Stimulated activated CD8-positive, alpha-beta memory T cell treated with anti-CD3 and anti-CD28 coated beads, Interleukin-4, amount 100 ng/mL, for 4 hours (primary cell): ENCODE measurements around the gene MAP3K14.
"Not testable (repeated sequence)": the region's sequence is repeated elsewhere in the genome, so short reads cannot be mapped to it uniquely, and the experiment has no call there.

Source experiments
- DNase-seq, 2 donors: peaks; one replicate each; pipeline ENCODE4 v3.0.0-alpha.2; 2020; ENCODE audit warnings: low read depth in 2 of 2, low spot score in 1 of 2

The MAP3K14 gene

DNA sequence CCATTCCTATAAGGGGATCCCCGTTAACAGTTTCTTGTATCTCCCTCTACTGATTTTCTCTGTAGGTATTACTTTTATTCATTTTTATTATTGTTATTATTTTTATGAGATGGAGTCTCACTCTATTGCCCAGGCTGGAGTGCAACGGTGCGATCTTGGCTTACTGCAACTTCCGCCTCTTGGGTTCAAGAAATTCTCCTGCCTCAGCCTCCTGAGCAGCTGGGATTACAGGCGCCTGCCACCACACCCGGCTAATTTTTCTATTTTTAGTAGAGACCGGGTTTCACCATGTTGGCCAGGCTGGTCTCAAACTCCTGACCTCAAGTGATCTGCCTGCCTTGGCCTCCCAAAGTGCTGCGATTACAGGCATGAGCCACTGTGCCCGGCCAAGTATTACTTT, 14.6 kb downstream of the MAP3K14 start:
- DNase-seq = not testable (repeated sequence)

DNA sequence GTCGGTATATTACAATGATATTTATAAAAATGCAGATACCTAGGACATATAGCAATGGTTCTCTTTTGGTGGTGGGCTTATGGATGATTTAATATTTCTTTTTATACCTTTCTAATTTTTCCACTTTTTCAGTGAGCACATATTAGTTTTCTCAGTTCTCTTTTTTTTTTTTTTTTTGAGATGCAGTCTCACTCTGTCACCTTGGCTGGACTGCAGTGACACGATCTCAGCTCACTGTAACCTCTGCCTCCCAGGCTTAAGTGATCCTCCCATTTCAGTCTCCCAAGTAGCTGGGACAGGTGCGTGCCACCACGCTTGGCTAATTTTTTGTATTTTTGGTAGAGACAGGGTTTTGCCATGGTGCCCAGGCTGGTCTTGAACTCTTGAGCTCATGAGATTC, 15.1 kb downstream of the MAP3K14 start:
- DNase-seq = no peak

DNA sequence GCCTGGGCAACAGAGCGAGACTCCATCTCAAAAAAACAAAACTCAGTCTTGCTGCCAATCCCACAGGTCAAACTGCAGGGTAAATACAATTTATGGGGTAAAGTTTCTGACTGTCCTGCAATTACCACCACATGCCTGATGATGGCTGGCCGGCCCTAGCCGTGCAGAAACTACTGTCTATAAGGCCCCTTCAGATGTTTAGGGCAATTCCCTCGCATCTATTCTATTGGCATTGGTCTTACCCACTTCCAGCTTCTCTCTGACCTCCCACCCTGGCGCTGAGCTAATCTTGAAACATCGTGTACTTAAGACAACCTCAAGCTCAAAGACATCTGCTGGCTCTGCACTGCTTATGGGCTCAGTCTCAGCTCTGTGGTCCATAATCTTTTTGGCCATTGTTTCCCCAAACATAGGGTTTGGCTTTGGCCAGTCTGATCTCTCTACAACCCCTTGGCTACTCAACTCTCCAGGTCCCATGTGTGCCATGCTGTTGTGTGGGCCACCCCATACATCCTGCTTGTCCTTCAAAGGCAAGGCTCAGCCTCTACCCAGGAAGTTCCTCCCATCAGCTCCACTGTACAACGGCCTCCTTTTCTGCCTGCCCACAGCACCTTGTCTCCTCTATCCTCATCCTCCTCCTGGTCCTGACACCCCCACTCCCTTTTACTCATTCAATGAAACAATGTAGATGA, 16.6 kb downstream of the MAP3K14 start:
- no peak for DNase-seq

DNA sequence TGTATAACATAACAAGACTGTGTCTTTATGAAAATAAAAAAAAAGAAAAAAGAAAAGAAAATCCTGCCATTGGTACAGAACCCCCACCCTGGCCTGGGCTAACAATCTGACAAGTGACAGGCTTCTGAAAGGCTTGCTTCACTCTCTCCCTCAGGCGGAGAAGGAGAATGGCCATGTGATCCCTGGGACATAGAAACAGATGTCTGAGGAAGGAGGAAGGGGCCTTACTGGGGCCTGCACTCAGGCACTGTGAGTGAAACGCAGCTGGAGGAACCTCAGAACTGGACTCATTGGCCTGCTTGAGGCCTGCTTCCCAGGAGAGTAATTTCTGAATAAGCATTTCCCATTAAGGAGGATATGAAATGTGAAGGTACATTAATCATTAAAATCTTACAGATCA, 17.5 kb downstream of the MAP3K14 start:
- no peak for DNase-seq

DNA sequence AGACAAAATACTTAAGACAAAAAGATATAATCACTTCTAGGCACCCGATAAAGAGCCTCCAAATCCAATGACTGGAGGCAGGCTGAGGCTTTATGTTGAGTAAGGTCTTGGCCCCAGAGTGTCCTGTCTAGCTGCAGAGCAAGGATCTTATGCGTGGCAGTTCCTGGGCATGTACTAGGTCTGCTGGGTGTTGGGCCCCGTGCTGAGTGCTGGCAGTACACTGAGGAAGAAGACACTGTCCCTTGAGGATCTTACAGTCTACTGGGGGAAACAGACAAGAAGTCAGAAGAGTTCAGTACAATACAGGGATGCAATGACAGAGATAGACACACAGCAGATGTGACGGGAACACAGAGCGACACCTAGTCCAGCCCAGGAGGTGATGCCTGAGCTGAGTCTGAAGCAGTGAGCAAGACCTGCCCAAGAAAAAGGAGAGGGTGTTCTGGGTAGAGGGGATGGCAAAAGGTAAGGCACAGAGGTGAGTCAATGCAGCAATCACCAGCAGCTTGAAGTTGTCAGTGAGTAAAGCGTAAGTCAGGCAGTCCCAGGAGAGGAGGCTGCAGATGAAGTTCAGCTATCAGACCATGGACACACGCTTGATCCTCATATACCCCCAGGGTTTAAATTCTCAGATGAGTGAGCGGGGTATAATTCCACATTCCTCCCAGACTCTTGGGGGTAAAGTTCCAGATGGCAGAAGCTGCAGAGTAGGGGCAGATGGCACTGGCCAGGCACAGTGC, 18.1 kb downstream of the MAP3K14 start:
- DNase-seq = no peak

DNA sequence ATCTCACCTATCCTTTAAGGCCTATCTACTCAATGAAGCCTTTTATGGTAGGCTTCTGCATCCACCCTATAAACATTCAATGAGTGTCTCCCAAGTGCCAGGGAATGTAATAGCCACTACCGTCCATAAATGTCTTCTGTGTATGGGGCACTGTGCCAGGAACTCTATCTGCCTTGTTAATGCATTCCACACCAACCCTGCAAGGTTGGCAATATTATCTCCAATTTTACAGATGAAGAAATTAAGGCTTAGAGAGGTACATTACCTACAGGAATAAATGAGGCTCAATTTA, 20.0 kb downstream of the MAP3K14 start:
- DNase-seq = no peak

DNA sequence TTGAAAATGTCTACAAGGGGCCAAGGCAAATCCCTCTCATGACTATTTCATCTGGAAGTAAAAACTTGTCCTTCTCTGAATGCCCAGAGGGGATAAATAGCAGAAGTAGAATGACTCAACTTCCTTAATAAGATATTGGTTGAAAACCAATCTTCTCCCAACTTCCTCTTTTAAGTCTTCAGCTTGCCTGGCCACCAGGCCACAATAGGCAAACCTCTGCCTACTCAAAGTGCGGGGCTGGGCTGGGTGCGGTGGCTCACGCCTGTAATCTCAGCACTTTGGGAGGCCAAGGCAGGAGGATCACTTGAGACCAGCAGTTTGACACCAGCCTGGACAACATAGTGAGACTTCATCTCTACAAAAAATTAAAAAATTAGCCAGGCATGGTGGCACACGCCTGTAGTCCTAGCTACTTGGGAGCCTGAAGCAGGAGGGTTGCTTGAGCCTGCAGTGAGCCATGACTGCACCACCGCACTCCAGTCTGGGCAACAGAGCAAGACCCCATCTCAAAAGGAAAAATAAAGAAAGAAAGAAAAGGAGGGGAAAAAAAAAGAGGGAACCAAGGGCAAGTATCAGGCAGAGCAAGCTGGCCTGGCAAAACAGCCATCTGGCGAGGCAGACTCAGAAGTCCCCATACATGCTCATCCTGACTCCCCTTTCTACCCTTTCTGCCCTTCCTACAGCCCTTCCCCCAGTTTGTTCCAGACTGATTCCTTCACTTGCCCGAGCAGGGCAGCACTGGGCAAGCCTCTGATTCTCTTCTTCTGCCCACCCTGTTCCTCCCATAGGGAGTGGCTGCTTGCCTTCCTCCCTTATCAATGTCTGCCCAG, 20.6 kb downstream of the MAP3K14 start:
- no peak for DNase-seq

DNA sequence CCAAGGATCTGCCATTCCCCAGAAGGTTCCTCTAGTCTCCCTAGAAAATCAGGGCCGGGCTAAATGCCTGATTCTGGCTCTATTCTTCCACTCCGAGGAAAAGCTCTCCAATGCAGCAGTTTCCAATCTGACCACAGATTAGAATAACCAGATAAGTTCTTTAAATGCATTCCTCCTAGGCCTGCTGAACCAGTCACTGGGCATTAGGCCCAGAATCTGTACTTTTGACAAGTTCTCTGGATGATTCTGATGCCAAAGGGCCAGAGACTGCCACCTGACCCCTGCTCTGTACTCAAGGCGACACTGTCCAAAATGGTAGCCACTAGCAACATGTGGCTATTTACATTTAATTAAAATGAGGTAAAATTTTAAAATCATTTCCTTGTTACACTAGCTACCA, 22.3 kb downstream of the MAP3K14 start:
- no peak for DNase-seq

DNA sequence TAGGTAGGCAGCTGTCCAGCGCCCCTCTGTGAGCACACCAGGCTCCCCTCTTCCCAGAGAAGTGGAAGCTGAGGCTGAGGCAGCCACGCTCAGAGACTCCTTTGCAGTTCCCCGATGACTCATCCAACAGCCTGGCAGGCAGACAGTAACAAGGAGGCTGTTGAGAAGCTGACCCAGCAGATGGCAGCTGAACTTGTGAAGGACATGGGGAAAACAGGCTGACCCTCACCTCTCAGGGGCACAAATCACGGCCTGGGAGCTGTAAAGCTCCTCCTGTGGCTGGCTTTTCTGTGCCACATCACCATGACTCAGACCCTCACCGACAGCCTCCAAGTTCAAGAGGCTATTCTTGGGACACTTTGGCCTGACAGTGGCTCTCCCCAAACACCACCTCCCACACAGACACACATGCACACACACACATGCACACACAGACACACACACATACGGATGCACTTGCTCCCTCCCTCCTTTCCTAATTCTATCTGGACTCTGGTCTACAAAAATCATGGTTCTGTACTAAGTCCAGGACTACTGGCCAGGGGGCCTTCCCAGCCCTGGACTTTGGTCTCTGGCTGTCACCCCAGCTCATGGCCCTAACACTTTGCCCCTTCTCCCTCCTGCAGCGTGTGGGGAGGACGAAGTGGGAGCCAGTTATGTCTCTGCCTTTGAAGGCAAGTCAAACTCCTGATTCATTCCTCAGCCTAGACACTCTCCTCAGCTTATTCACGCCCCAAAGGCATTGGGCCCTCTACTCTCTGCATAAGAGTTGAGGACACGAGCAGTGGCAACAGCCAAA, 23.2 kb downstream of the MAP3K14 start:
- DNase-seq = no peak

DNA sequence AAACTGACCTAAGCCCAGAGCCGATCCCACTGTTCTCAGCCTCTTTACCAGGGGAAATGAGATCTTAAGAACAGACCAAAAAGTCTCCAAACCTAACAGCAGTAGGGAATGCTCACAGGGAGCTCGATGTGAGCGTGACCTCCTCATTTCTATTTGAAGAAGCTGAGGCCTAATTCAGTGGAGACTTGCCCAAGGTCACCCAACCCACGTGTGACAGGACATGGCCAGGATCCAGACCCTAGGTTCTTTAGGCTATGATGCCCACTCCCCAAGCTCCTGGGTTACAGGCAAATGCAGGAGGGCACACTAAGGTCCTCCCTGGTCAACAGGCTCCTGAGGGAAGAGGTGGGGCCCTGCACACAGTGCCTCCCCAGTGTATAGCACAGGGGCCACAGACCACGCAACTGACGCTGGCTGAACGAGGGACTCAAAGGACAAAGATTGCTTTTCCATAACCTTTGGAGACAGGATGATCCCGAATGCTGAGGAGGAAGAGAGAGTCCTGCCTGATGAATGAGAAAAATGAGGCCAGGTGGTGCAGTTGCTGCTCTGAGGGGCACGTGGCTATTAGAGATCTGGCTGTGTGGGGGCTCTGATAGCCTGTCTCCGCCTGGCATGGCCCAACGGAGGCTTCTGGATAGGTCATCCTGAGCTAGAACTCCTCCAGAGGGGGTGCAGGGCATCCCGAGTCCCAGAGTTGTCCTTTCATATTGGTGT, 24.0 kb downstream of the MAP3K14 start:
- no peak for DNase-seq

DNA sequence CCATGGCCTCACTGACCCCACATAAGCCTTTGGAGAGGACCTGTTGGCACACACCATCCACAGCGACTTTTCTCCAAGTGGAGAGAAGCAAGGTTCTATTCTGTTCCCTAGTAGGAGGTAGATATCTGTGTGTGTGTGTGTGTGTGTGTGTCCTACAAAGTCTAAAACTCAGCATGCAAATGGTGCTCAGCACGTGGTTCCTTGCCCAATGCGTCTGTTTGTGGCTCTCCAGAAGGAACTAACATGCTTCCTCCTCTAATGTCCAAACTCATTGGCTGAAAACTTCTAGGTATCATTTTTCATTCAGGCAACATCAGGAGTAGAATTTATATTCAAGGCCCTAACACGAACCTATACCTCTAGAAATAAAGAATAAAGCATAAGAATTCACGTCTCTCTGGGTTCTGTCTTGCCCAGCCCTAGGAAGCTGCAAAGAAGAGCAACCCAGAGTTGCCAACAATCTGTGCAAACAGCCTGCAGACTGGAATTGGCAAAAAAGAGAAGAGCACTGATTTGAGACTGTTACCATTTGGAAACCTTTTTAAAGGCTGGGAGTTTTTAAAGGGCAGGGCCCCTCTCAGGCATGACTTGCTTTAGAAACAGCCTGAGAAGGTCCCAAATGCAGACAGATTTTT, 25.5 kb downstream of the MAP3K14 start:
- no peak for DNase-seq

DNA sequence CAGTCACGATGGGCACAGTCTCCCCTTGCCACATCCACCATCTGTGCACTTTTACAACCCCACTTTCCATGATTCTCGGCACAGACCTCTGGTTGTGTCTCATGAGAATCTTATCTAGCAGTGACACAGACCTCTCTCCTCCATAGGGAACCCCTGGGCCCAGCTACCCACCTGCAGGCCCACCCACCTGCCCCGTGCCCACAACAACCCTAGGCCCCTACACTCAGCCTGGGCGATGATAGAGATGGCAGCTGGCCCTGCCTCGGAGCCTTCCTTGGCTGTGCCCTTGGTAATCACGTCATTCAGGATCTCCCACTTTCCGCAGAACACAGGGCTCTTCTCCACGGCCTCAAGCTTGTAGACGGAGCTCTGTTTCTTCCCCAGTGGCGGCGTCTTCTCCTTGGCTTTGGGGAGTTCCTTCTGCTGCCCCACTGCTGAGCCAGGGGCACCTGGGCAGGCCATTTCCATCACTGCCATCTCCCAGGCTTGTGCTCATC, 26.5 kb downstream of the MAP3K14 start:
- DNase-seq = no peak

DNA sequence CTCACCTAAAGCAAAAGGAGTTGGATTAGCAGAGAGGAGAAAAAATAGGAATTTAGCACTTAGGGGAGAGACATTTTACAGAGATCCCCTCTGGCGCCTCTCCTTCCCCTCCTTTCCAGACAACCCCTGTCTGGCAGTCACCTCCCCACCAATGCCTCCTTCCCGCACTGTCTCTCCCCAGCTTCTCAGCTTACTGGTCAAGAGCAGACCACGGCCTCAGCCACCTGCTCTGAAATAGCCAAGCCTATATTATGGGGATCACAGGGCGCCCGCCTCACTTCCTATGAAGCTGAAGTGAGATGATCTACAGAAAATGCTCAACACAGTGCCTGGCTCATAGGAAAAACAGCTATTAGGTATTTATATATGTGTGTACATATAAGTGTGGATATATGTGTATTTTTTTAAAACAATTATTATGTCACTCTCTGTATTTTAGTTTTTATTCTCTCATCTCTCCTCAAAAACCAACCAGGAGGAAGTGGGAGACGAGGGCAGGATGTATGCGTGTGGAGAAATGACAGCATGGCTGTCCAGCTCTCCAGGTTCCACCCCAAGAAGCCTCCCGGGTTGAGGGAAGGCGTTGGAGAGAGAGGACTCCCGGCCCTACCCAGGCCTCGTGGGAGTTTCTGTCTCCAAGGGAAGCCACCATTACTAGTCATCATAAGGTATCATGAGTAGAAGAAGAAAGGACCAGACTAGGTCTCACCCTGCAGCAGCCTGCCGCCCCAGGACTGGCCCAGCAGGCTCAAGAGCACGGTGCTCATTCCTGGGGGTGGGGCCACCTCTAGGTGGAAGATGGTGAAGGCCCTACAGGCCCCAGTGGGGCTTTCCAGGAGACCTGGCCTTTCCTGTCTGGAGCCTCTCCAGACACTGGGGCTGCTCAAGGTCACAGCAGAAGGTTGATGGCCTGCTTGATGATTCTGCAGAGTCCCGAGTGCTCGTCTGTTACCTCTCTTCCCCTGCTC, 27.2 kb downstream of the MAP3K14 start:
- no peak for DNase-seq

DNA sequence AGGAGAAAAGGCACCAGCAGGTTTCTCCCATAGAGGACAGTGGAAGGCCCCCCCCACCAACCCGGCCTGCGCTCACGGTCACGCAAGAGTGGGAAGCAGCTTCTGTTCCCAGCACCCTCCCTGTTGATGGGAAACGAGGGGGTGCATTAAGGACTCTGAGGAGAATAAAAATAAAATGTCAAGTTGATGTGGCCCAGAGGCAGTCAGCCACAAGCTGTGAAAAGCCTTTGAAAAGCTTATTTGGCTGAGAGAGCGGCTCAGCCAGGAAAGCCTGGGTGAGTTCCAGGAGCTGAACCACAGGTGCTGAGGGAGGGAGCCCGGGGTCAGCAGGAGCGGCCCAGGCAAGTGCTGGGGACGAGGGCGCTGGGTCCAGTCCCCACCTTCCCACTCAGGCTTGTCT, 28.0 kb downstream of the MAP3K14 start:
- no peak for DNase-seq

DNA sequence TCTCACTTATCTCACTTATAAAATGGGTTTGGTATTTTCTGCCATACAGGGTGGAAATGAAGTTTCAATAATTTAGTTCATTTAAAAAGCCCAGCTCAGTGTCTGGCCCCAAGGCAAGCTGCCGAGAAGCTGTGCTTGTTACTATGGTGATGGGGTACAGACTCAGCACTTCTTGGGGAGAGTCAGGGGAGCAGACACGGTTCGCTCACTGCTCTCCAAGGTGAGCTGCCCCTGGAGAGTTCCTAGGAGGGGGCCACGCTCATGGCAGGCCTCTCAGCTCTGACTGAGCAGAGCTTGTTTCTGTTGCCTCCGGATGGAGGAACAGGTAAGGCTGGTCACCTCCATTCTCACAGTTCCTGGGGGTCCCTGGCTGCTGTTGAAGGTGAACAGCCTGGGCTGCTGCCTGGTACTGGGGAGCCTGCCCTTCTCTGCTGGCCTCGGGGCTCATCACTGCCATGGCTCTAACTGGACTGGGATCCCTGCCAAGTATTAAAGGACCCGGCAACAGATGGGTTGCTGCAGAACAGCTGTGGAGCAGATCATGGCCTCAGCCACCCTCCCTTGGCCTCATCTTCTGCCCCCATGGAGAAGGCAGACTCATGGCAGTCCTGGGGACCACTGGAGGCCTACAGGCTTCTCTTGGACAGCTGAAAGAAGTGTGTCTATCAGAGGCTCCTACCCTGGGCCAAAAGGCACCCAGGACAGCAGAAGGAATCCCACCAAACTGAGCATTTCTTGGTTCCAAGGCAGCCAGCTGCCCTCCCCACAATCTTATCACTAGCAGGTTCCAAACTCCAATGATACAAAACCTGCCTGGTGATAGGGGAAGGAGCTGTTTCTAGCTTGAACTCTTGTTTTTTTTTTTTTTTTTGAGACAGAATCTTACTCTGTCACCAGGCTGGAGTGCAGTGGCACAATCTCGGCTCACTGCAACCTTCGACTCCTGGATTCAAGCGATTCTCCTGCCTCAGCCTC, 29.0 kb downstream of the MAP3K14 start:
- no peak for DNase-seq

DNA sequence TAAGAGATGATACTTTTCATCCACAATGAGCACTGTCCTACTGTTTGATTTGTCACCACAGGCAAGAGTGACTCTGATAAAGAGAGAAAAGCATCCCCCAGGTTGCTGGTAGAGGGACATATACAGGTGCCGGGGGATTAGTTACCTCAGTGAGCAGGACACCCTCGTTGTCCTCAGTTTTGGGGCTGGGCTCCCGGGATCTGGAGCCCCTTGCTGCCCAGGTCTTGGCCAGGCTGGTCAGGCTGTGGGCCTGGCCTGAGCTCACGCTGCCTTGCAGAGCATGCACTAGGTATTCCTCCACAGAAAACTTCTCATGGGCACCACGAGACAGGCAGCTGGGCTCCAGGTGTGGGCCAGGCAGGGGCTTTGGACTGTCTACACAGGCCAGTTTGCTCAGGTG, 30.5 kb downstream of the MAP3K14 start:
- DNase-seq = no peak

DNA sequence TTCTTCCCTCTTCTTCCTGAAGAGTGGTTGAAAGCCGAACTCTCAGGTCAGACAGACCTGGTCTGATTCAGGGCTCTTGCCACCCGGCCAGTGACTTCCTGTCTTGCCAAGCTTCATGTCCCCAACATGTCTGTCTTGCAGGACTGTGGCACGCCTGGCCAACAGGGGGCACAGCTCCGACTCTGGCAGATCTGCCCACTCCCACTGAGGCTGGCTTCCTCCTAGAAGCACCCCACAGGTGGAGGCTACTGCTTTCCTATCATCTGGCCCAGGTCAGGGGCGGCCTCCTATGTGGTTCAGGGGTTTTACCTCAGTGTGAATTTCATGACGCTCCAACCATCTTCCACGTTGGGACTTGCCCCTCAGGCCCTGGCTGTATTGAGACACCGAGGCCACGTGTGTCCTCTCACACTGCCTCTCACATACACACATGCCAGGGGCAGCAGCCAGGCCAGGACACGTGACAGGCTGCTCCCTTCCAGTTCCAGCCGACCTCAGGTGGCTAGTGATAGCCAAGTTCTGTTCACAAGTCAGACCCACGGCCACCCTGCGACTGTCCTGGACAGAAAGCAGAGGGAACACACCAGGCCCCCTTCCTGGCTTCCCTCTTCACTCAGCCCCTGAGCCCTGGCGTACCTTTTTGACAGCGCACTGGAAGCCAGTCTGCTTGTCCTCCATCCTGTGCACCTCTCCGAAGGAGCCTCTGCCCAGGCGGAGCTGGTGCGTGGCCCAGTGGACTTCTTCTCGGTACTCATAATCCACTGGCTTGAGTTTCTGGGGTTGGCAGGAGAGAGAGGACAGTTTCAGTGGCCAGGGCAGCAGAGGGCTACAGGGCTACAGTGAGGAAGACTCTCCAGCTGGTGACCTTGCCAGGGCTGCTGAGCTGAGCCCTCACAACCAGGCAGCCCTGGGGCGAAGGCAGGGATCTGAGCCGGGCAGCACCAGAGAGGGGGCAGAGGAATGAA, 32.4 kb downstream of the MAP3K14 start:
- DNase-seq = no peak
